Measurements from ENCODE around the gene BRD9. TPM values are rescaled to one million over a fixed set of nuclear protein-coding genes. Genes with fewer than 3 reads are reported as not detected.

Gene BRD9
- total RNA-seq, 1 donor from 2014 or later: 69.2 TPM

DNA sequence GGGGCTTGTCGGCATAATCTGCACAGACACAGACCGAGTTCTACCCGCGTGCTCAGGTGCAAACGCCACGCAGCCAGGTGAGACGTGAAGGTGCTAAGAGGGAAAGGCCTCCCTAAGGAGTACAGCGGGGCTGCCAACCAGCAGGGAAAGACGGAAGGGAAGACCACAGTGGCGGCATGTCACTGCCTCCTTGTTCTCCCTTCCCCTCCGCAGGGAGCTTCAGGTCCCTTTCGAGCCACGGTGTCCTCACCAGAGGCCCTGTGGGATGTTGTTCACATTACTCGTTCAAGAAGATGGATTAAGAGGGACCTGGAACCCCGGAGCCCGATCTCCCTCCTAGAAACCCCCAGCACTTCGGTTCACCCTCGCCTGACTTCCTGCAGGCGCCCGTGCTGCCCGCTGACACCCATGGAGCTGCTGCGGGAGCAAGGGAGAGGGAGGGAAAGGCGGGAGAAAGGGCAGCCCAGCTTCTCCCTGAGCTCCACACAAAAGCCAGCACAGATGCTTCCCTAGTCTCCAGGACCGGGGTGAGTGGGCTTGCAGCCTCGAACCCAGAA lies 686 bp downstream of the BRD9 start:
- H3K27ac Mint-ChIP-seq: peak overlapping the region; percentile 95
- peak overlapping the region; percentile 85 for H3K4me3 Mint-ChIP-seq (ENCODE audit: low read depth)
- TF ChIP-seq CTCF (IDR thresholded peaks at IDR 0.05; ENCODE audit: unreplicated experiment): no peak
- peaks cover 14% of the 10 kb centered on the region for H3K36me3 Mint-ChIP-seq (ENCODE audit: insufficient read depth)
- no peak for DNase-seq (ENCODE audit: low spot score, unreplicated experiment)
- no peaks in the 10 kb centered on the region for H3K27me3 Mint-ChIP-seq
- H3K9me3 Mint-ChIP-seq (ENCODE audit: low read depth): no peaks in the 10 kb centered on the region
- H3K4me1 Mint-ChIP-seq (ENCODE audit: low read depth): peaks cover 14% of the 10 kb centered on the region

DNA sequence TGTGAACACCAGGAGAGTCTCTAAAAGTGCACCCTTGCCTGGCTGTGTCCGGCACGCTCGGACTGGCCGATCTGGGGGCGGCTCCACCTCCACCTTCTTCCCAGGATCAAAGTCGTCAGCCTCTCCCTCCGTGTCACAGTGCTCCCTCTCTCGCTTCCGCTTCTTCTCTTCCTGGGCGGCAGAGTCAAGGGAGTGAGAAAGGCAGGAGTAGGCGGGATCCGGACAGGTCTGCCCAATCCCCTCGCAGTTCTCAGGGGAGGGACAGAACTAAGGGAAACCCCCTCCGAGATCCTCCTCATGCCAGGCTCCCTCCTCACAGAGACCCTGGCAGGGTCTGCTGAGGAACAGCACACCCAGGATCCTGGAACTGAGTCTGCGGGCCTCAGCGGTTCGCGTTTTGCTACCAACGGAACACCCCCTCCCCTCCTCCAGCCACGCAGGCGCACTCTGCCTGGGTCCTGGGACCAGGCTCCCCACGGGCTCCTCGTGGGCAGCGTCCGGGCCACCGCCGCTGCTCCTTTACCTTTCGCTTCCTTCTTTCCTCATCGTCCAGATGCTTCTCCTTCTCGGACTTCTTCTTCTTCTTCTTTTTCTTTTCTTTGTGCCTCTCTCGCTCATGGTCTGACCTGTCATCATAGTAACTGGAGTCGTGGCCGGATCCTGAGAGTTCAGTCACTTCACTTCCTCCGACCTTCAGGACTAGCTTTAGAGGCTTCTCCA lies 1.3 kb downstream of the BRD9 start:
- Mint-ChIP-seq H3K27ac (peak overlapping the region; percentile 95), H3K36me3 (ENCODE audit: insufficient read depth) (peaks cover 14% of the 10 kb centered on the region), H3K27me3 (no peaks in the 10 kb centered on the region), H3K4me1 (ENCODE audit: low read depth) (peaks cover 14% of the 10 kb centered on the region), H3K9me3 (ENCODE audit: low read depth) (no peaks in the 10 kb centered on the region), H3K4me3 (ENCODE audit: low read depth) (peak overlapping the region; percentile 85)
- DNase-seq (ENCODE audit: low spot score, unreplicated experiment): no peak
- TF ChIP-seq CTCF (IDR thresholded peaks at IDR 0.05; ENCODE audit: unreplicated experiment): no peak

DNA sequence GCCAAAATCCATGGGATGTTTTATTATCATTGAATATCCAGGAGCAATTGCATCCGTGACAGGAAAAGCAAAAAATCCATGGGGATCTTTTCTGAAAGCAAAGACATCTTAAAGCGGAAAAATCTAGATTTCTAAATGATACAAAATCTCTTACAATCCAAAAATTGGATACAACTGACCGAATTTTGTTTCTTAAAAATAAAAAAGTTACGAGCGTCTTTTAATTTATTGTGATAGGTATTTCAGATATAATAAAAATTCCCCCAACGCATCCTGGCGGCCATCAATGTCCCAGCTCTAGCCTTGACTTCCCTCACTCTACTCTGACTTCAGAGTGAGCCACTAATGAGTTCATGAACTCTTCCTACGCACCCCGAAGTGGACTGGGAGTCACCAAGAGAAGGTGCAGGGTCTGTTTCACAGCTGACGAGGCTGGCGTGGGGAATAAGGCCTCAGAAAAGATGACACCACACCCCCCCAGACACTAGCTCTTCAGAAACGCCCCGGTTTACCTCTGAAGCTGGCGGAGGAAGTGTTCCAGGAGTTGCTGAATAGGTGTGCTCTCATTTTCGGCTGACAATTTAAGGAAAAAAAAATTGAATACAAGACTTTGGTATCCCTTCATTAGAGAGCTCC lies 3.4 kb downstream of the BRD9 start:
- peaks cover 14% of the 10 kb centered on the region for H3K4me1 Mint-ChIP-seq (ENCODE audit: low read depth)
- no peaks in the 10 kb centered on the region for H3K9me3 Mint-ChIP-seq (ENCODE audit: low read depth)
- no peak for DNase-seq (ENCODE audit: low spot score, unreplicated experiment)
- no peaks in the 10 kb centered on the region for H3K27me3 Mint-ChIP-seq
- no peak overlapping the region for H3K27ac Mint-ChIP-seq
- H3K4me3 Mint-ChIP-seq (ENCODE audit: low read depth): no peak overlapping the region
- H3K36me3 Mint-ChIP-seq (ENCODE audit: insufficient read depth): peaks cover 14% of the 10 kb centered on the region
- no peak for TF ChIP-seq CTCF (IDR thresholded peaks at IDR 0.05; ENCODE audit: unreplicated experiment)

DNA sequence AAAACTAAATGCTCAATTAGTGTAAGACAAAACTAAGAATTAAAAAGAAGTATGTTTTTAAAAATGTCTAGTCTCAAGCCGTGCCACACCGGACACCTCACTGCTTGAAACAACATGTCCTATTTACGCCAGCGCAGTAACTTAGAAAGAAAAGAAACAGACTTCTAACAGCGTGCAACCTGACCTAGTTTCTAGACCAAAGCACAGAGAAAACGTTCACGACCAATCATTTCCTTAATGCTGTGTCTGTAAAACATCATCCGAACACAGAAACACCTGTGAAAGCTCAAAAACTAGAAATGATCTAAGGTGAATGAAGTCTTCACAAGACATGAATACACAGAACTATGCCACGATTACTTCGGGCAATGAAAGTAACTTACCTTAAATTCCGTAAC lies 4.0 kb downstream of the BRD9 start:
- Mint-ChIP-seq H3K27me3 (no peaks in the 10 kb centered on the region), H3K9me3 (ENCODE audit: low read depth) (no peaks in the 10 kb centered on the region), H3K27ac (no peak overlapping the region), H3K4me1 (ENCODE audit: low read depth) (peaks cover 12% of the 10 kb centered on the region), H3K4me3 (ENCODE audit: low read depth) (no peak overlapping the region), H3K36me3 (ENCODE audit: insufficient read depth) (peaks cover 14% of the 10 kb centered on the region)
- no peak for TF ChIP-seq CTCF (IDR thresholded peaks at IDR 0.05; ENCODE audit: unreplicated experiment)
- DNase-seq (ENCODE audit: low spot score, unreplicated experiment): no peak

DNA sequence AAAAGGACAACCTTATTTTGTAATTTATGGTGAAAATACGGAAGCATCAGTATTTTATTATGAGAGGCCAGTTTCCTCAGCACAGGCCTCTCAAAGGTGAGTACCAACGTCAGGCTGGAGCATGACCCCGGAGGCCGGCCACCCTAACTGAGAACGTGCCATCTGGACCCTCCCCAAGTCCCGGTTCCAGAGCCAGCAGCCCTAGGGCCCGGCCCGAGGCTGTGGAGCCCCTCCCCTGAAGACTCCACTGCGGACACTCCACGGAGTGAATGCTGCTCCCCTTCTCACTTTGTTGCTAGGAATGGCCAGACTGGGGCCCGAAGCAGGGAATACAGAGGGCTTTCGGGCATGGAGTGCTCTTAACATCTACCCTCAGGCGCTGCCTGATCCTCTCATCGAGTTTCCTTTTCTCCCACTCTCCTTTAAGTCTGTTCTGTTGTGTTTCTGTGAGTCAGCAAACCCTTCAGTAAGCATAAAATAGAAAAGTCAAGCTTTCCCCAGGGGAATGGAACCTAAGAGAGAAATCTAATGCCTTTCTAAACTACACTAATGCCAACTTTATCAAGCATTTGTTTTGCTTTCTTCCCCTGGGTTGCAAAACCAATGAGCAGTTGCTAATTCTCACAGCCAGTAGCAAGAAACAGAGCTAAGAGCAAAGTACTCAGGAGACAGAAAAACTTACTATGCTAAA lies 4.5 kb downstream of the BRD9 start:
- no peak for TF ChIP-seq CTCF (IDR thresholded peaks at IDR 0.05; ENCODE audit: unreplicated experiment)
- Mint-ChIP-seq H3K27ac (no peak overlapping the region), H3K27me3 (no peaks in the 10 kb centered on the region), H3K9me3 (ENCODE audit: low read depth) (no peaks in the 10 kb centered on the region), H3K4me3 (ENCODE audit: low read depth) (no peak overlapping the region), H3K36me3 (ENCODE audit: insufficient read depth) (peaks cover 17% of the 10 kb centered on the region), H3K4me1 (ENCODE audit: low read depth) (peaks cover 8% of the 10 kb centered on the region)
- no peak for DNase-seq (ENCODE audit: low spot score, unreplicated experiment)
